Gastroesophageal sphincter (tissue), 3 donors: ENCODE results near the gene SPCS2.

Experiments used
- CTCF ChIP-seq, 4 experiments: fragments of 200-600 bp in 2 of 4; fragments of 450-650 bp in 2 of 4; sonication (generic) in 1 of 4; IDR thresholded peaks; one replicate each; pipeline ENCODE4 v1.5.1; 2017 to 2019; ENCODE audit warnings: antibody characterized with exemption in 4 of 4, mild to moderate bottlenecking in 2 of 4, moderate library complexity in 2 of 4
- POLR2A ChIP-seq, 2 donors: fragments of 450-650 bp; IDR thresholded peaks; one replicate each; pipeline ENCODE4 v1.6.1; 2017; ENCODE audit warnings: antibody characterized with exemption in 2 of 2, mild to moderate bottlenecking in 2 of 2, moderate library complexity in 1 of 2

- TF ChIP-seq POLR2A (IDR thresholded peaks at IDR 0.05) (no peak), CTCF (IDR thresholded peaks at IDR 0.05) (no peak)
Measured at GRCh38 chr11:75001686-75002085, 52.6 kb downstream of the SPCS2 start.
